Lung (tissue), 12 donors: ENCODE results near the gene C12orf50. TPM values are rescaled to one million over a fixed set of nuclear protein-coding genes. Genes with fewer than 3 reads are reported as not detected.

Experiments used
- ATAC-seq: fragments of 200-7000 bp; cut with Tn5 transposase; one replicate; pipeline ENCODE4 v1.9.1; 2020; ENCODE audit warnings: moderate number of reproducible peaks; ENCODE audit not compliant: insufficient read depth, low FRiP score
- DNase-seq, 3 donors: peaks; one replicate each; pipeline ENCODE4 v3.0.0-alpha.2; 2013 to 2017
- H3K27ac ChIP-seq, 2 donors: one replicate each; pipeline ENCODE4 v1.5.1; 2013; ENCODE audit warnings: mild to moderate bottlenecking in 2 of 2, moderate library complexity in 2 of 2, control low read depth in 1 of 2, inconsistent platforms in 1 of 2, low read depth in 1 of 2, low read length in 1 of 2
- H3K27me3 ChIP-seq, 3 donors: one replicate each; pipeline ENCODE4 v1.5.1; 2013; ENCODE audit warnings: low read length in 2 of 3; ENCODE audit not compliant: control insufficient read depth in 3 of 3, insufficient read depth in 3 of 3
- H3K36me3 ChIP-seq, 4 donors: one replicate each; pipeline ENCODE4 v1.5.1; 2013; ENCODE audit warnings: low read length in 4 of 4, mild to moderate bottlenecking in 1 of 4, moderate library complexity in 1 of 4; ENCODE audit not compliant: control insufficient read depth in 4 of 4, insufficient read depth in 4 of 4
- H3K4me1 ChIP-seq, 5 donors: one replicate each; pipeline ENCODE4 v1.5.1; 2013; ENCODE audit warnings: low read length in 5 of 5, mild to moderate bottlenecking in 2 of 5, moderate library complexity in 1 of 5; ENCODE audit not compliant: control insufficient read depth in 5 of 5, insufficient read depth in 5 of 5
- H3K4me3 ChIP-seq: one replicate; pipeline ENCODE4 v1.5.1; 2013; ENCODE audit warnings: mild to moderate bottlenecking, control low read depth, moderate library complexity
- H3K9ac ChIP-seq, 2 donors: one replicate each; pipeline ENCODE4 v1.5.1; 2013; ENCODE audit warnings: low read length in 2 of 2, control low read depth in 1 of 2; ENCODE audit not compliant: insufficient read depth in 1 of 2
- H3K9me3 ChIP-seq, 4 donors: one replicate each; pipeline ENCODE4 v1.5.1; 2013; ENCODE audit warnings: low read length in 3 of 4, mild to moderate bottlenecking in 1 of 4, moderate library complexity in 1 of 4; ENCODE audit not compliant: control insufficient read depth in 4 of 4, insufficient read depth in 3 of 4
- CTCF ChIP-seq: IDR thresholded peaks from 2 replicates; pipeline ENCODE4 v1.5.1; 2012; ENCODE audit warnings: mild to moderate bottlenecking; ENCODE audit errors: control extremely low read depth, extremely low read depth
- WGBS, 2 donors: extraction: QIAGEN DNeasy Blood & Tissue Kit; methylation state at CpG; one replicate each; pipeline ENCODE4 v1.1.7; 2013; 5-methylcytosine and 5-hydroxymethylcytosine counted together
- polyA plus RNA-seq, 2 donors: library from polyadenylated mRNA; stranded (reverse); fragments of 200-250 nt; gene quantifications; one replicate each; pipeline ENCODE4 v1.2.1, GENCODE V29; 2013
- total RNA-seq, 2 donors: library from RNA; depleted of rRNA in 1 of 2; stranded (reverse); fragments of >200 nt in 1 of 2; gene quantifications; one replicate each; pipeline ENCODE4 v1.2.1, GENCODE V29; 2014 to 2021
- donor health status: control.
- donor health status: control.
- donor health status: Bipolar disorder and iron deficiency.
- donor health status: healthy.
- donor health status: DM: yes; HTN: yes; CAD: no.

Gene C12orf50
- total and polyA plus RNA-seq, 4 donors: 0.05 to 0.12 (median 0.07) TPM

GRCh38 chr12:87939182-87939581 lies 90.0 kb downstream of the C12orf50 start:
- Histone ChIP-seq H3K4me3 (no peak overlapping the region), H3K9ac (no peak overlapping the region), H3K9me3 (peaks cover 0 to 2% (median 0%) of the 10 kb centered on the region in 4 donors), H3K27me3 (no peaks in the 10 kb centered on the region), H3K4me1 (no peaks in the 10 kb centered on the region), H3K36me3 (no peaks in the 10 kb centered on the region), H3K27ac (no peak overlapping the region)
- ATAC-seq (no peak), DNase-seq (no peak)
- TF ChIP-seq CTCF: no peak

- no peak for ATAC-seq
- no peaks in the 10 kb centered on the region for H3K36me3 ChIP-seq
- DNase-seq: no peak
- H3K27ac ChIP-seq: no peak overlapping the region
- no peak for TF ChIP-seq CTCF
- no peak overlapping the region for H3K4me3 ChIP-seq
- H3K9ac ChIP-seq: no peak overlapping the region
- H3K27me3 ChIP-seq: no peaks in the 10 kb centered on the region
- H3K4me1 ChIP-seq: no peaks in the 10 kb centered on the region
- peaks cover 0 to 2% (median 0%) of the 10 kb centered on the region in 4 donors for H3K9me3 ChIP-seq
Observed at GRCh38 chr12:87935216-87935615, 94.0 kb downstream of the C12orf50 start.

GRCh38 chr12:87933991-87934390 lies 95.2 kb downstream of the C12orf50 start:
- Histone ChIP-seq H3K4me1 (no peaks in the 10 kb centered on the region), H3K36me3 (no peaks in the 10 kb centered on the region), H3K9me3 (peaks cover 0 to 2% (median 0%) of the 10 kb centered on the region in 4 donors), H3K9ac (no peak overlapping the region), H3K4me3 (no peak overlapping the region), H3K27me3 (no peaks in the 10 kb centered on the region), H3K27ac (no peak overlapping the region)
- ATAC-seq (no peak), DNase-seq (no peak)
- TF ChIP-seq CTCF: no peak

GRCh38 chr12:87931812-87932211 lies 97.4 kb downstream of the C12orf50 start:
- DNase-seq (no peak), ATAC-seq (no peak)
- H3K4me3 ChIP-seq: no peak overlapping the region
- no peak for TF ChIP-seq CTCF
- no peak overlapping the region for H3K9ac ChIP-seq
- no peaks in the 10 kb centered on the region for H3K27me3 ChIP-seq
- no peaks in the 10 kb centered on the region for H3K4me1 ChIP-seq
- H3K9me3 ChIP-seq: no peaks in the 10 kb centered on the region
- WGBS, 2 donors: 81 to 87% methylated on average over 3 of the region's 3 CpGs
- no peak overlapping the region for H3K27ac ChIP-seq
- H3K36me3 ChIP-seq: no peaks in the 10 kb centered on the region
